Neural cell (in vitro differentiated cells): Measurements from ENCODE around the gene APCDD1.

ENCODE experiments used
- CTCF ChIP-seq: fragments of 450-650 bp; IDR thresholded peaks from 2 replicates; pipeline ENCODE4 v1.5.1; 2014; ENCODE audit warnings: antibody characterized with exemption, mild to moderate bottlenecking, moderate library complexity; ENCODE audit not compliant: poor library complexity, severe bottlenecking
- EP300 ChIP-seq: fragments of 450-650 bp; conservative IDR thresholded peaks from 2 replicates; pipeline ENCODE4 v1.6.1; 2014; ENCODE audit warnings: antibody characterized with exemption, mild to moderate bottlenecking, moderate library complexity; ENCODE audit not compliant: poor library complexity, severe bottlenecking
- MXI1 ChIP-seq: fragments of 450-650 bp; conservative IDR thresholded peaks from 2 replicates; pipeline ENCODE4 v1.6.1; 2014; ENCODE audit warnings: antibody characterized with exemption, mild to moderate bottlenecking; ENCODE audit not compliant: poor library complexity, severe bottlenecking
- RAD21 ChIP-seq: fragments of 450-650 bp; conservative IDR thresholded peaks from 2 replicates; pipeline ENCODE4 v1.6.1; 2014; ENCODE audit warnings: antibody characterized with exemption, mild to moderate bottlenecking, moderate library complexity

DNA sequence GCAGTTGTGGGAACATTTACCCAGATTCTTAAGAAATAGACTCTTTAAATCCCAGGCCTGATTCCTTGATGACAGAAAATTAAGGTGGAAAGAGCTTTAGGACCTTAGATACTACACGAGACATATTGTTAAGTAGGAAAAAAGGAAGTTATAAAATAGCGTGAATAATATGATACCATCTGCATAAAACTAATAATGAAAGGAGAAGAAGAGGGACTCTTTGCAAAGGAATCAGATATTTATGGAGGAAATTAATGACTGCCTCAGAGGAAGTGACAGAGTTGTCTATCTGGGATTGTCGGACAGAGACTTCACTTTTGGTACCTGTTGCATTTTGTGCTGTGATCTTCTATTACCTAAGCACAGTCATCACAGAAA lies 20.8 kb downstream of the APCDD1 start:
- TF ChIP-seq EP300 (no peak), RAD21 (no peak), MXI1 (no peak), CTCF (no peak)
